Endothelial cell of umbilical vein (primary cell): ENCODE results near the gene SH3PXD2A. TPM values are rescaled to one million over a fixed set of nuclear protein-coding genes. Genes with fewer than 3 reads are reported as not detected.

Experiments used
- BruUV-seq: library from RNA; stranded (reverse); fragments of 400-500 nt; replicated peaks from 2 replicates; lab custom pipeline; 2021; lab: Mats Ljungman, UMichigan
- CTCF ChIA-PET: fragments of 300-600, 350-600 bp; sonication (Branson Sonifier 250); formaldehyde crosslinking; loops from one replicate; lab custom pipeline; 2021; ENCODE audit warnings: antibody characterized with exemption, inconsistent platforms; lab: Charles Lee
- POLR2A ChIA-PET: fragments of 300-600, 350-600 bp; sonication (Branson Sonifier 250); formaldehyde crosslinking; loops from one replicate; lab custom pipeline; 2021; ENCODE audit warnings: antibody characterized with exemption, inconsistent platforms; lab: Charles Lee
- DNase-seq: peaks from one replicate; pipeline ENCODE4 v3.0.0-alpha.2; 2011; ENCODE audit warnings: low read depth, low spot score
- FAIRE-seq: peaks from 2 replicates; lab custom pipeline; 2011; peaks lifted over from hg19 to GRCh38; lab: Jason Lieb, UNC
- H2AFZ ChIP-seq: 2 replicates; pipeline ENCODE4 v1.6.0; 2012; ENCODE audit warnings: low read depth, low read length, control low read depth, inconsistent platforms
- H3K27ac ChIP-seq: 2 replicates; pipeline ENCODE4 v1.5.1; 2011; ENCODE audit warnings: low read depth, mild to moderate bottlenecking, control low read depth, low read length, moderate library complexity; ENCODE audit not compliant: insufficient read depth
- H3K27me3 ChIP-seq, 2 experiments: 2 replicates each; pipeline versions ENCODE4 v1.6.0 to v1.6.1; 2011; ENCODE audit warnings: low read length in 2 of 2, mixed read lengths in 1 of 2; ENCODE audit not compliant: control insufficient read depth in 2 of 2, insufficient read depth in 2 of 2
- H3K36me3 ChIP-seq, 2 experiments: 2 replicates in 1 of 2; 3 replicates in 1 of 2; pipeline ENCODE4 v1.5.1; 2011; ENCODE audit warnings: low read length in 2 of 2, mild to moderate bottlenecking in 1 of 2, moderate library complexity in 1 of 2; ENCODE audit not compliant: control insufficient read depth in 2 of 2, insufficient read depth in 2 of 2; ENCODE audit errors: extremely low read depth in 1 of 2
- H3K4me1 ChIP-seq: 3 replicates; pipeline ENCODE4 v1.5.1; 2011; ENCODE audit warnings: mild to moderate bottlenecking, low read length; ENCODE audit not compliant: control insufficient read depth, insufficient read depth; ENCODE audit errors: extremely low read depth
- H3K4me2 ChIP-seq: 2 replicates; pipeline ENCODE4 v1.6.1; 2011; ENCODE audit warnings: low read length, control low read depth, mixed read lengths; ENCODE audit not compliant: insufficient read depth
- H3K4me3 ChIP-seq, 3 experiments: fragments of 200-600 bp in 1 of 3; sonication (generic), shearing (Covaris generic) in 1 of 3; replicated peaks in 1 of 3; 2 replicates each; pipeline ENCODE4 v1.5.1; 2011 to 2016; ENCODE audit warnings: control low read depth in 3 of 3, low read length in 3 of 3, mild to moderate bottlenecking in 2 of 3, inconsistent platforms in 1 of 3, low read depth in 1 of 3, moderate library complexity in 1 of 3; ENCODE audit not compliant: insufficient read depth in 1 of 3
- H3K79me2 ChIP-seq: 2 replicates; pipeline ENCODE4 v1.6.0; 2012; ENCODE audit warnings: low read length, inconsistent platforms; ENCODE audit not compliant: control insufficient read depth, insufficient read depth
- H3K9ac ChIP-seq: replicated peaks from 2 replicates; pipeline ENCODE3; 2011; ENCODE audit warnings: low read length, control low read depth; ENCODE audit not compliant: insufficient read depth; ENCODE audit errors: extremely low read depth
- H3K9me1 ChIP-seq: replicated peaks from 3 replicates; pipeline ENCODE4 v1.6.0; 2011; ENCODE audit warnings: mild to moderate bottlenecking, low read length; ENCODE audit not compliant: control insufficient read depth, insufficient read depth; ENCODE audit errors: extremely low read depth
- H3K9me3 ChIP-seq: replicated peaks from 2 replicates; pipeline ENCODE4 v1.5.1; 2012; ENCODE audit warnings: low read length, inconsistent platforms; ENCODE audit not compliant: control insufficient read depth, insufficient read depth
- H4K20me1 ChIP-seq: replicated peaks from 2 replicates; pipeline ENCODE3; 2011; ENCODE audit warnings: mild to moderate bottlenecking, low read length; ENCODE audit not compliant: control insufficient read depth, insufficient read depth; ENCODE audit errors: extremely low read depth
- CTCF ChIP-seq, 2 donors: IDR thresholded peaks; 1 replicate in 1 of 2; 2 replicates in 1 of 2; pipeline ENCODE4 v1.5.1; 2011; ENCODE audit warnings: low read length in 2 of 2, mild to moderate bottlenecking in 2 of 2, moderate library complexity in 2 of 2, control low read depth in 1 of 2, inconsistent platforms in 1 of 2, low read depth in 1 of 2; ENCODE audit not compliant: insufficient read depth in 1 of 2; ENCODE audit errors: extremely low read depth in 1 of 2
- EZH2 ChIP-seq: IDR thresholded peaks from 2 replicates; pipeline ENCODE4 v1.6.1; 2012; ENCODE audit warnings: borderline replicate concordance, low read depth, mild to moderate bottlenecking, moderate library complexity, low read length, inconsistent platforms; ENCODE audit not compliant: severe bottlenecking
- FOS ChIP-seq: IDR thresholded peaks from 2 replicates; pipeline ENCODE4 v1.6.1; 2011; ENCODE audit warnings: mild to moderate bottlenecking, low read length, moderate library complexity, borderline replicate concordance; ENCODE audit not compliant: insufficient read depth
- GATA2 ChIP-seq: IDR thresholded peaks from 2 replicates; pipeline ENCODE4 v1.7.0; 2011; ENCODE audit warnings: low read depth, mild to moderate bottlenecking, moderate library complexity, mixed read lengths, low read length; ENCODE audit not compliant: insufficient read length, insufficient read depth
- JUN ChIP-seq: IDR thresholded peaks from 2 replicates; pipeline ENCODE4 v1.6.1; 2011; ENCODE audit warnings: borderline replicate concordance, low read depth; ENCODE audit not compliant: insufficient read length, insufficient read depth
- MAX ChIP-seq: IDR thresholded peaks from 2 replicates; pipeline ENCODE4 v1.6.1; 2011; ENCODE audit not compliant: insufficient read depth, insufficient read length
- MYC ChIP-seq: IDR thresholded peaks from one replicate; pipeline ENCODE4 v1.6.1; 2011; ENCODE audit warnings: mild to moderate bottlenecking, low read depth, low read length
- POLR2A ChIP-seq: IDR thresholded peaks from 2 replicates; pipeline ENCODE4 v1.6.1; 2012; ENCODE audit warnings: low read depth, mild to moderate bottlenecking, control low read depth, low read length
- POLR2AphosphoS5 ChIP-seq: IDR thresholded peaks from 2 replicates; pipeline ENCODE4 v1.6.1; 2012; ENCODE audit warnings: low read depth, mild to moderate bottlenecking, control low read depth, low read length, moderate library complexity; ENCODE audit not compliant: insufficient read depth
- dilution Hi-C: fragments of 300-500 bp; cut with MboI; formaldehyde crosslinking; loops from one replicate; pipeline ENCODE4 v1.15.0; 2019; ENCODE audit warnings: low sequenced_read_pairs; ENCODE audit not compliant: extremely low pct_ligation_motif_present
- intact Hi-C: fragments of 100-400 bp; cut with micrococcal nuclease; formaldehyde crosslinking; loops from one replicate; pipeline ENCODE4 v1.10.0; 2022
- polyA plus RNA-seq, 4 experiments: library from polyadenylated mRNA; depleted of rRNA in 3 of 4; stranded (reverse) in 3 of 4; unstranded in 1 of 4; fragments of >200 nt; gene quantifications; 2 replicates each; pipeline versions ENCODE4 v1.2.1 to v1.2.3, GENCODE V29; 2011 to 2012; ENCODE audit warnings: missing spikeins in 1 of 4
- total RNA-seq: library from RNA; stranded (reverse); gene quantifications from 2 replicates; pipeline ENCODE4 v1.2.3, GENCODE V29; 2021

Gene SH3PXD2A
- total and polyA plus RNA-seq, 2 donors (not counting 3 experiments of a cell fraction or from before 2014, with no cell fraction given): 1.4 to 5.1 TPM

GRCh38 chr10:103727546-103727963, 127.8 kb downstream of the SH3PXD2A start:
- intact Hi-C loops: no loop called here
- dilution Hi-C loops: no loop called here
- FAIRE-seq: no peak
- no peak overlapping the region for H3K4me2 ChIP-seq
- H3K36me3 ChIP-seq: no peaks in the 10 kb centered on the region
- no peak overlapping the region for H3K27ac ChIP-seq
- H2AFZ ChIP-seq: no peak overlapping the region
- no peaks in the 10 kb centered on the region for H3K79me2 ChIP-seq
- BruUV-seq: no TSS peak
- H3K9me3 ChIP-seq: no peaks in the 10 kb centered on the region
- H4K20me1 ChIP-seq: no peaks in the 10 kb centered on the region
- no peak overlapping the region for H3K9ac ChIP-seq
- no peaks in the 10 kb centered on the region for H3K27me3 ChIP-seq
- H3K9me1 ChIP-seq: no peaks in the 10 kb centered on the region
- ChIA-PET CTCF (interaction anchor here (1.2 to 2.3 kb wide), 3 partner anchors 15 to 31 kb away, joined by 3 to 8 read pairs (median 6); no protein-coding TSS in a partner anchor), POLR2A (no interaction called here)
- no peak overlapping the region for H3K4me3 ChIP-seq
- H3K4me1 ChIP-seq: peaks cover 10% of the 10 kb centered on the region
- DNase-seq: no peak
- TF ChIP-seq MYC (no peak), MAX (no peak), CTCF (IDR thresholded peaks at IDR 0.05; ENCODE audit: extremely low read depth in 1 of 2, insufficient read depth in 1 of 2, low read depth in 1 of 2, low read length in 2 of 2) (no peak), JUN (no peak), POLR2A (no peak), POLR2AphosphoS5 (no peak), FOS (no peak), GATA2 (no peak), EZH2 (no peak)
